SK-N-SH treated with all-trans-retinoic acid at 6 μM for 48 hours (cell line): ENCODE measurements around the gene RAB11FIP4.

Source experiments
- ARNTL ChIP-seq: fragments of 450-650 bp; formaldehyde crosslinking; IDR thresholded peaks from 2 replicates; pipeline ENCODE4 v1.5.0; 2020; ENCODE audit warnings: low read depth, mild to moderate bottlenecking, moderate library complexity, borderline replicate concordance
- ESRRG ChIP-seq: fragments of 250-450 bp; sonication (Bioruptor Pico); IDR thresholded peaks from 2 replicates; pipeline ENCODE4 v1.6.1; 2021; ENCODE audit warnings: mild to moderate bottlenecking
- PPARA ChIP-seq: fragments of 250-450 bp; sonication (Bioruptor Pico); IDR thresholded peaks from 2 replicates; pipeline ENCODE4 v1.5.0; 2020; ENCODE audit warnings: mild to moderate bottlenecking, borderline replicate concordance
- RARB ChIP-seq: fragments of 250-450 bp; sonication (Bioruptor Pico); IDR thresholded peaks from 2 replicates; pipeline ENCODE4 v1.8.0; 2021; ENCODE audit warnings: mild to moderate bottlenecking, moderate library complexity
- TOX ChIP-seq: fragments of 250-450 bp; sonication (Bioruptor Pico); IDR thresholded peaks from 2 replicates; pipeline ENCODE4 v1.8.0; 2021; ENCODE audit warnings: mild to moderate bottlenecking, moderate library complexity, borderline replicate concordance
- ZFP3 ChIP-seq: fragments of 250-450 bp; sonication (Bioruptor Pico); IDR thresholded peaks from 2 replicates; pipeline ENCODE4 v1.5.0; 2020; ENCODE audit warnings: mild to moderate bottlenecking, moderate library complexity
- ZFP30 ChIP-seq: fragments of 450-650 bp; formaldehyde crosslinking; IDR thresholded peaks from 2 replicates; pipeline ENCODE4 v1.5.0; 2022; ENCODE audit warnings: mild to moderate bottlenecking, moderate library complexity
- ZNF565 ChIP-seq: fragments of 450-650 bp; formaldehyde crosslinking; conservative IDR thresholded peaks from 2 replicates; pipeline ENCODE4 v1.5.0; 2020; ENCODE audit warnings: low read depth, mild to moderate bottlenecking, moderate library complexity
- ZNF70 ChIP-seq: fragments of 450-650 bp; formaldehyde crosslinking; IDR thresholded peaks from 2 replicates; pipeline ENCODE4 v1.5.0; 2020; ENCODE audit warnings: mild to moderate bottlenecking, moderate library complexity
- ZNF8 ChIP-seq: fragments of 450-650 bp; formaldehyde crosslinking; IDR thresholded peaks from 2 replicates; pipeline ENCODE4 v1.5.0; 2020; ENCODE audit warnings: mild to moderate bottlenecking, moderate library complexity
- TF ChIP-seq, protein P1 (sequence below): fragments of 250-450 bp; sonication (Bioruptor Pico); IDR thresholded peaks from 2 replicates; pipeline ENCODE4 v1.8.0; 2021; ENCODE audit warnings: low read depth, mild to moderate bottlenecking, moderate library complexity, borderline replicate concordance
- TF ChIP-seq, protein P2 (sequence below): fragments of 250-450 bp; sonication (Bioruptor Pico); IDR thresholded peaks from 2 replicates; pipeline ENCODE4 v1.5.0; 2020; ENCODE audit warnings: mild to moderate bottlenecking, moderate library complexity
- TF ChIP-seq, protein P3 (sequence below): fragments of 250-450 bp; sonication (Bioruptor Pico); IDR thresholded peaks from 2 replicates; pipeline ENCODE4 v1.8.0; 2020; ENCODE audit warnings: mild to moderate bottlenecking, moderate library complexity, borderline replicate concordance
- TF ChIP-seq, protein P4 (sequence below): fragments of 250-450 bp; sonication (Bioruptor Pico); IDR thresholded peaks from 2 replicates; pipeline ENCODE4 v1.5.1; 2020; ENCODE audit warnings: low read depth, mild to moderate bottlenecking, moderate library complexity

DNA sequence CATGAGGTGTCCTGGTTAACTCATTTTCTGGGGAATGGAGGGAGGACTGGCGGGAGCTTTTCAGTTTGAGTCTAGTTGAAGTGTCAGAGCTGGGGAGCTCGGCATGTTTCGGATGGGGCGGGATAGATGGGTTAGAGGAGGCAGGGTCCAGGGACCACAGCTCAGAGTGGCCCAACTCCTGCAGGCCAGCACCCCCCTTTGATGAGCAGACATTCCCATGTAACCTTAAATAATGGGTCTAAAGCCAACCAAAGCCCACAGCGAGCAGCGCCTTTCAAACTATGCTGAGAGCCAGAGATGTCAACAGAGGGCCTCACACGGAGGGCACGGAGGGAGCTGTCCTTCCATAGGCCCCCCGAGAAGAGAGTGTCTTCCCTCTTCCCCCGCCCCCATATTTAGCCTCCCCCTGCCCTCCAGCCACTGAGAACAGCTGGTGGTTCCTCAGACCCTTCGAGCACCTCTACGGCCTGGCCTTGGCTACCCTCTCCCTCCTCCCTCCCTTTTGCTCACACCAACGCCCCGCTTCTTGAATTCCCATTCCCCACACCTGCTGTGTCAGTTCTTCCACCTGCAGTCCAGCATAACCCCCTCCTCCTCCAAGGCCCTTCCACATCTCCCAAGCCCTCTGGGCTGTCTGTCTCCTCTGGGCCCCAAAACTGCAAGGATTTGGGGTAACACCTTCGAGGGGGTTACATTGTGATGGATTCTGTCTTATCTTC, 21.8 kb downstream of the RAB11FIP4 start:
- TF ChIP-seq, protein P1, sequence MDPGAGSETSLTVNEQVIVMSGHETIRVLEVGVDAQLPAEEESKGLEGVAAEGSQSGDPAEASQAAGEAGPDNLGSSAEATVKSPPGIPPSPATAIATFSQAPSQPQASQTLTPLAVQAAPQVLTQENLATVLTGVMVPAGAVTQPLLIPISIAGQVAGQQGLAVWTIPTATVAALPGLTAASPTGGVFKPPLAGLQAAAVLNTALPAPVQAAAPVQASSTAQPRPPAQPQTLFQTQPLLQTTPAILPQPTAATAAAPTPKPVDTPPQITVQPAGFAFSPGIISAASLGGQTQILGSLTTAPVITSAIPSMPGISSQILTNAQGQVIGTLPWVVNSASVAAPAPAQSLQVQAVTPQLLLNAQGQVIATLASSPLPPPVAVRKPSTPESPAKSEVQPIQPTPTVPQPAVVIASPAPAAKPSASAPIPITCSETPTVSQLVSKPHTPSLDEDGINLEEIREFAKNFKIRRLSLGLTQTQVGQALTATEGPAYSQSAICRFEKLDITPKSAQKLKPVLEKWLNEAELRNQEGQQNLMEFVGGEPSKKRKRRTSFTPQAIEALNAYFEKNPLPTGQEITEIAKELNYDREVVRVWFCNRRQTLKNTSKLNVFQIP (CRISPR knock-in tag): no peak
- TF ChIP-seq ZNF70 (CRISPR knock-in tag) (no peak), ZFP3 (CRISPR knock-in tag) (no peak), RARB (CRISPR knock-in tag) (no peak), ESRRG (no peak), TOX (no peak), ZFP30 (CRISPR knock-in tag) (no peak), PPARA (no peak), ARNTL (CRISPR knock-in tag) (no peak), ZNF8 (CRISPR knock-in tag) (no peak), ZNF565 (CRISPR knock-in tag) (no peak)
- TF ChIP-seq, protein P2, sequence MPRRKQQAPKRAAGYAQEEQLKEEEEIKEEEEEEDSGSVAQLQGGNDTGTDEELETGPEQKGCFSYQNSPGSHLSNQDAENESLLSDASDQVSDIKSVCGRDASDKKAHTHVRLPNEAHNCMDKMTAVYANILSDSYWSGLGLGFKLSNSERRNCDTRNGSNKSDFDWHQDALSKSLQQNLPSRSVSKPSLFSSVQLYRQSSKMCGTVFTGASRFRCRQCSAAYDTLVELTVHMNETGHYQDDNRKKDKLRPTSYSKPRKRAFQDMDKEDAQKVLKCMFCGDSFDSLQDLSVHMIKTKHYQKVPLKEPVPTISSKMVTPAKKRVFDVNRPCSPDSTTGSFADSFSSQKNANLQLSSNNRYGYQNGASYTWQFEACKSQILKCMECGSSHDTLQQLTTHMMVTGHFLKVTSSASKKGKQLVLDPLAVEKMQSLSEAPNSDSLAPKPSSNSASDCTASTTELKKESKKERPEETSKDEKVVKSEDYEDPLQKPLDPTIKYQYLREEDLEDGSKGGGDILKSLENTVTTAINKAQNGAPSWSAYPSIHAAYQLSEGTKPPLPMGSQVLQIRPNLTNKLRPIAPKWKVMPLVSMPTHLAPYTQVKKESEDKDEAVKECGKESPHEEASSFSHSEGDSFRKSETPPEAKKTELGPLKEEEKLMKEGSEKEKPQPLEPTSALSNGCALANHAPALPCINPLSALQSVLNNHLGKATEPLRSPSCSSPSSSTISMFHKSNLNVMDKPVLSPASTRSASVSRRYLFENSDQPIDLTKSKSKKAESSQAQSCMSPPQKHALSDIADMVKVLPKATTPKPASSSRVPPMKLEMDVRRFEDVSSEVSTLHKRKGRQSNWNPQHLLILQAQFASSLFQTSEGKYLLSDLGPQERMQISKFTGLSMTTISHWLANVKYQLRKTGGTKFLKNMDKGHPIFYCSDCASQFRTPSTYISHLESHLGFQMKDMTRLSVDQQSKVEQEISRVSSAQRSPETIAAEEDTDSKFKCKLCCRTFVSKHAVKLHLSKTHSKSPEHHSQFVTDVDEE (CRISPR knock-in tag): no peak
- TF ChIP-seq, protein P3, sequence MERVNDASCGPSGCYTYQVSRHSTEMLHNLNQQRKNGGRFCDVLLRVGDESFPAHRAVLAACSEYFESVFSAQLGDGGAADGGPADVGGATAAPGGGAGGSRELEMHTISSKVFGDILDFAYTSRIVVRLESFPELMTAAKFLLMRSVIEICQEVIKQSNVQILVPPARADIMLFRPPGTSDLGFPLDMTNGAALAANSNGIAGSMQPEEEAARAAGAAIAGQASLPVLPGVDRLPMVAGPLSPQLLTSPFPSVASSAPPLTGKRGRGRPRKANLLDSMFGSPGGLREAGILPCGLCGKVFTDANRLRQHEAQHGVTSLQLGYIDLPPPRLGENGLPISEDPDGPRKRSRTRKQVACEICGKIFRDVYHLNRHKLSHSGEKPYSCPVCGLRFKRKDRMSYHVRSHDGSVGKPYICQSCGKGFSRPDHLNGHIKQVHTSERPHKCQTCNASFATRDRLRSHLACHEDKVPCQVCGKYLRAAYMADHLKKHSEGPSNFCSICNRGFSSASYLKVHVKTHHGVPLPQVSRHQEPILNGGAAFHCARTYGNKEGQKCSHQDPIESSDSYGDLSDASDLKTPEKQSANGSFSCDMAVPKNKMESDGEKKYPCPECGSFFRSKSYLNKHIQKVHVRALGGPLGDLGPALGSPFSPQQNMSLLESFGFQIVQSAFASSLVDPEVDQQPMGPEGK (CRISPR knock-in tag): no peak
- TF ChIP-seq, protein P4, sequence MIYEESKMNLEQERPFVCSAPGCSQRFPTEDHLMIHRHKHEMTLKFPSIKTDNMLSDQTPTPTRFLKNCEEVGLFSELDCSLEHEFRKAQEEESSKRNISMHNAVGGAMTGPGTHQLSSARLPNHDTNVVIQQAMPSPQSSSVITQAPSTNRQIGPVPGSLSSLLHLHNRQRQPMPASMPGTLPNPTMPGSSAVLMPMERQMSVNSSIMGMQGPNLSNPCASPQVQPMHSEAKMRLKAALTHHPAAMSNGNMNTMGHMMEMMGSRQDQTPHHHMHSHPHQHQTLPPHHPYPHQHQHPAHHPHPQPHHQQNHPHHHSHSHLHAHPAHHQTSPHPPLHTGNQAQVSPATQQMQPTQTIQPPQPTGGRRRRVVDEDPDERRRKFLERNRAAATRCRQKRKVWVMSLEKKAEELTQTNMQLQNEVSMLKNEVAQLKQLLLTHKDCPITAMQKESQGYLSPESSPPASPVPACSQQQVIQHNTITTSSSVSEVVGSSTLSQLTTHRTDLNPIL: no peak
